ENCODE results near the gene BATF. TPM values are rescaled to one million over a fixed set of nuclear protein-coding genes. Genes with fewer than 3 reads are reported as not detected.

BATF gene
- total and polyA plus RNA-seq, 2 donors (not counting 1 experiment from before 2014, with no cell fraction given), result 12.8 to 16.4 TPM

GRCh38 chr14:75579882-75580281 lies 57.6 kb downstream of the BATF start:
- intact Hi-C loops (cut with micrococcal nuclease), result no loop called here
- ChIA-PET POLR2A (interaction anchor here (1.5 kb wide), 1 partner anchor 81 kb away, joined by 5 read pairs; the partner anchor contains the start of genes ERG28 and TTLL5), CTCF (interaction anchor here (1.2 to 12.1 kb wide), 2 partner anchors 19 to 75 kb away, joined by 3 to 447 read pairs; partner anchors contain the start of genes ERG28 and TTLL5)
- no peak overlapping the region for H3K27ac Mint-ChIP-seq
- Histone ChIP-seq H4K20me1 (ENCODE audit: control insufficient read depth, insufficient read depth, low read length, poor library complexity, severe bottlenecking) (no peaks in the 10 kb centered on the region), H3K27me3 (replicated peaks in 1 of 4; ENCODE audit: control extremely low read depth in 1 of 4, control insufficient read depth in 3 of 4, insufficient read depth in 4 of 4, low read length in 3 of 4) (peaks cover 0 to 16% (median 0%) of the 10 kb centered on the region in 4 experiments), H2AFZ (ENCODE audit: insufficient read depth, low read depth, low read length, poor library complexity, severe bottlenecking) (no peak overlapping the region), H3K4me3 (ENCODE audit: control extremely low read depth in 1 of 5, extremely low read depth in 1 of 5, insufficient read depth in 1 of 5, low read depth in 2 of 5, low read length in 4 of 5) (no peak overlapping the region), H3K4me1 (ENCODE audit: control insufficient read depth in 2 of 2, insufficient read depth in 2 of 2, low read length in 2 of 2) (peaks cover 7 to 20% of the 10 kb centered on the region in 2 donors), H3K9ac (ENCODE audit: low read length) (no peak overlapping the region), H3K9me3 (ENCODE audit: control extremely low read depth in 1 of 3, control insufficient read depth in 2 of 3, insufficient read depth in 1 of 3, low read length in 2 of 3) (no peaks in the 10 kb centered on the region), H3K4me2 (replicated peaks; ENCODE audit: low read depth, low read length, poor library complexity, severe bottlenecking) (no peak overlapping the region), H3K79me2 (ENCODE audit: control insufficient read depth, insufficient read depth, low read length) (no peaks in the 10 kb centered on the region), H3K27ac (ENCODE audit: low read length in 2 of 2) (no peak overlapping the region), H3K36me3 (replicated peaks in 1 of 2; ENCODE audit: control extremely low read depth in 1 of 2, control insufficient read depth in 1 of 2, extremely low read depth in 1 of 2, insufficient read depth in 2 of 2, low read length in 1 of 2) (no peaks in the 10 kb centered on the region)
- DNase-seq, result no peak
- peaks cover 21% of the 10 kb centered on the region for H3K4me1 Mint-ChIP-seq
- peak overlapping the region; percentile 99 for H3K4me3 Mint-ChIP-seq
- 100% methylated on average over 3 of the region's 3 CpGs for WGBS (ENCODE audit: insufficient coverage)
- no peak for ATAC-seq (ENCODE audit: low read depth)
- peaks cover 3% of the 10 kb centered on the region for H3K27me3 Mint-ChIP-seq
- no peaks in the 10 kb centered on the region for H3K9me3 Mint-ChIP-seq (ENCODE audit: insufficient read depth)
- TF ChIP-seq CTCF (IDR thresholded peaks at IDR 0.05), result no peak
- TF ChIP-seq EZH2 (IDR thresholded peaks at IDR 0.05; ENCODE audit: borderline replicate concordance, insufficient read depth, low read depth, low read length, poor library complexity, severe bottlenecking), result no peak

- POLR2A ChIA-PET, result no interaction called here
- no peak overlapping the region for H3K27ac Mint-ChIP-seq
- no peak overlapping the region for H3K4me3 ChIP-seq (ENCODE audit: control extremely low read depth in 1 of 5, extremely low read depth in 1 of 5, insufficient read depth in 1 of 5, low read depth in 2 of 5, low read length in 4 of 5)
These were observed 65.1 kb downstream of the BATF start for GRCh38 chr14:75587388-75587787.

More at GRCh38 chr14:75587388-75587787, 65.1 kb downstream of the BATF start:
- no peak overlapping the region for H3K4me2 ChIP-seq (replicated peaks; ENCODE audit: low read depth, low read length, poor library complexity, severe bottlenecking)
- intact Hi-C loops (cut with micrococcal nuclease), result no loop called here
- DNase-seq (no peak), ATAC-seq (ENCODE audit: low read depth) (no peak)
- no peaks in the 10 kb centered on the region for H3K36me3 ChIP-seq (replicated peaks in 1 of 2; ENCODE audit: control extremely low read depth in 1 of 2, control insufficient read depth in 1 of 2, extremely low read depth in 1 of 2, insufficient read depth in 2 of 2, low read length in 1 of 2)
- H3K9me3 ChIP-seq (ENCODE audit: control extremely low read depth in 1 of 3, control insufficient read depth in 2 of 3, insufficient read depth in 1 of 3, low read length in 2 of 3), result peaks cover 0 to 4% (median 0%) of the 10 kb centered on the region in 3 donors
- H3K4me1 ChIP-seq (ENCODE audit: control insufficient read depth in 2 of 2, insufficient read depth in 2 of 2, low read length in 2 of 2), result no peaks in the 10 kb centered on the region
- no peaks in the 10 kb centered on the region for H3K79me2 ChIP-seq (ENCODE audit: control insufficient read depth, insufficient read depth, low read length)
- CTCF ChIA-PET, result interaction anchor here (1.1 kb wide), 1 partner anchor 10 kb away, joined by 5 read pairs; no protein-coding TSS in a partner anchor
- no peak overlapping the region for H3K27ac ChIP-seq (ENCODE audit: low read length in 2 of 2)
- peaks cover 5% of the 10 kb centered on the region for H3K4me1 Mint-ChIP-seq
- no peak overlapping the region for H2AFZ ChIP-seq (ENCODE audit: insufficient read depth, low read depth, low read length, poor library complexity, severe bottlenecking)
- TF ChIP-seq EZH2 (IDR thresholded peaks at IDR 0.05; ENCODE audit: borderline replicate concordance, insufficient read depth, low read depth, low read length, poor library complexity, severe bottlenecking), result no peak
- no peak for TF ChIP-seq CTCF (IDR thresholded peaks at IDR 0.05)
- no peak overlapping the region for H3K9ac ChIP-seq (ENCODE audit: low read length)
- H3K27me3 Mint-ChIP-seq, result peaks cover 7% of the 10 kb centered on the region
- no peak overlapping the region for H3K4me3 Mint-ChIP-seq
- H3K27me3 ChIP-seq (replicated peaks in 1 of 4; ENCODE audit: control extremely low read depth in 1 of 4, control insufficient read depth in 3 of 4, insufficient read depth in 4 of 4, low read length in 3 of 4), result peaks cover 0 to 4% (median 0%) of the 10 kb centered on the region in 4 experiments
- H3K9me3 Mint-ChIP-seq (ENCODE audit: insufficient read depth), result no peaks in the 10 kb centered on the region
- H4K20me1 ChIP-seq (ENCODE audit: control insufficient read depth, insufficient read depth, low read length, poor library complexity, severe bottlenecking), result no peaks in the 10 kb centered on the region

All from B cell (primary cell).